Stimulated activated CD8-positive, alpha-beta memory T cell treated with anti-CD3 and anti-CD28 coated beads, Interleukin-4, amount 100 ng/mL, for 4 hours (primary cell): ENCODE data around the gene ASB2.
A peak's percentile ranks its signal among the peaks of the same experiment; 100 is the strongest.

Source experiments
- DNase-seq, 2 donors: peaks; one replicate each; pipeline ENCODE4 v3.0.0-alpha.2; 2020; ENCODE audit warnings: low read depth in 2 of 2, low spot score in 1 of 2

ASB2 gene

GRCh38 chr14:93976477-93977057 is at the start of gene ASB2:
Gene ASB2 (minus strand): TSS chr14:93976570. CDS start chr14:93964539, 12,031 bp downstream.
- no peak for DNase-seq

GRCh38 chr14:94025720-94026119 is 49.4 kb upstream of the ASB2 start:
- no peak for DNase-seq

- no peak for DNase-seq
Measured at GRCh38 chr14:94024549-94024948, 48.2 kb upstream of the ASB2 start.

- no peak for DNase-seq
Measured at GRCh38 chr14:94022532-94023411, 46.4 kb upstream of the ASB2 start.

- DNase-seq = no peak
Measured at GRCh38 chr14:94021416-94022157, 45.2 kb upstream of the ASB2 start.

GRCh38 chr14:94021001-94021400 is 44.6 kb upstream of the ASB2 start:
- no peak for DNase-seq

- DNase-seq = no peak
Measured at GRCh38 chr14:94020267-94020666, 43.9 kb upstream of the ASB2 start.

- DNase-seq = no peak
Measured at GRCh38 chr14:94019329-94019728, 43.0 kb upstream of the ASB2 start.

- DNase-seq = no peak
Measured at GRCh38 chr14:94018308-94018707, 41.9 kb upstream of the ASB2 start.

- DNase-seq = no peak
Measured at GRCh38 chr14:94016446-94016976, 40.1 kb upstream of the ASB2 start.

GRCh38 chr14:94015223-94015622 is 38.9 kb upstream of the ASB2 start:
- no peak for DNase-seq

GRCh38 chr14:94014382-94014781 is 38.0 kb upstream of the ASB2 start:
- no peak for DNase-seq

GRCh38 chr14:94011795-94012194 is 35.4 kb upstream of the ASB2 start:
- no peak for DNase-seq

- DNase-seq = no peak
Measured at GRCh38 chr14:94010625-94011024, 34.3 kb upstream of the ASB2 start.

- DNase-seq = no peak
Measured at GRCh38 chr14:94009767-94010166, 33.4 kb upstream of the ASB2 start.

GRCh38 chr14:94008234-94008633 is 31.9 kb upstream of the ASB2 start:
- DNase-seq = no peak

- no peak for DNase-seq
Measured at GRCh38 chr14:94005324-94006073, 29.1 kb upstream of the ASB2 start.

- no peak for DNase-seq
Measured at GRCh38 chr14:94004015-94004414, 27.6 kb upstream of the ASB2 start.

- DNase-seq = no peak
Measured at GRCh38 chr14:94003397-94003796, 27.0 kb upstream of the ASB2 start.

- DNase-seq = peak; percentile 16 to 39
Measured at GRCh38 chr14:94001501-94002396, 25.4 kb upstream of the ASB2 start.
